NCI-H1694 treated with DMSO at 0.1 percent for 48 hours (cell line): ENCODE measurements around the gene LRRC8C.
"Not testable (repeated sequence)": the region's sequence is repeated elsewhere in the genome, so short reads cannot be mapped to it uniquely, and the experiment has no call there.

Source experiments
- DNase-seq: peaks from one replicate; lab custom pipeline; 2025; lab: John Stamatoyannopoulos, UW

The LRRC8C gene

DNA sequence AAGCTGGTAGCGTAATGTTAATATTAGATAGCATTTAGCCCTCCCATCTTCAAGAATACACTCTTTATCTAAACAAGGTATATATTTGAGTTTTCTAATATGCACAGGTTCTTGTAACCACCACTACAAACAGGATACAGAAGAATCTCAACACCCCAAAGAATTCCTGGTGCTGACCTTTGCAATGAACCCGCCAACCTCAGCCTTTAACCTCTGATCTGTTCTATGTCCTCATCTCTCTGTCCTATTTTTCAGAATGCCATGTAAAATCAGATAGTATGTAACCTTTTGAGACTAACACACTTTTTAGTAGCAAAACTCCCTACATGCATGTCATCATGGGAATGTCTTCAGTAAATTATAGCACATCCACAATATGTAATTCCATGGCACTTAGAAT lies 71.1 kb downstream of the LRRC8C start:
- DNase-seq: no peak

DNA sequence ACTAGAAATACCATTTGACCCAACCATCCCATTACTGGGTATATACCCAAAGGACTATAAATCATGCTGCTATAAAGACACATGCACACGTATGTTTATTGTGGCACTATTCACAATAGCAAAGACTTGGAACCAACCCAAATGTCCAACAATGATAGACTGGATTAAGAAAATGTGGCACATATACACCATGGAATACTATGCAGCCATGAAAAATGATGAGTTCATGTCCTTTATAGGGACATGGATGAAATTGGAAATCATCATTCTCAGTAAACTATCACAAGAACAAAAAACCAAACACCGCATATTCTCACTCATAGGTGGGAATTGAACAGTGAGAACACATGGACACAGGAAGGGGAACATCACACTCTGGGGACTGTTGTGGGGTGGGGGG lies 72.0 kb downstream of the LRRC8C start:
- not testable (repeated sequence) for DNase-seq

DNA sequence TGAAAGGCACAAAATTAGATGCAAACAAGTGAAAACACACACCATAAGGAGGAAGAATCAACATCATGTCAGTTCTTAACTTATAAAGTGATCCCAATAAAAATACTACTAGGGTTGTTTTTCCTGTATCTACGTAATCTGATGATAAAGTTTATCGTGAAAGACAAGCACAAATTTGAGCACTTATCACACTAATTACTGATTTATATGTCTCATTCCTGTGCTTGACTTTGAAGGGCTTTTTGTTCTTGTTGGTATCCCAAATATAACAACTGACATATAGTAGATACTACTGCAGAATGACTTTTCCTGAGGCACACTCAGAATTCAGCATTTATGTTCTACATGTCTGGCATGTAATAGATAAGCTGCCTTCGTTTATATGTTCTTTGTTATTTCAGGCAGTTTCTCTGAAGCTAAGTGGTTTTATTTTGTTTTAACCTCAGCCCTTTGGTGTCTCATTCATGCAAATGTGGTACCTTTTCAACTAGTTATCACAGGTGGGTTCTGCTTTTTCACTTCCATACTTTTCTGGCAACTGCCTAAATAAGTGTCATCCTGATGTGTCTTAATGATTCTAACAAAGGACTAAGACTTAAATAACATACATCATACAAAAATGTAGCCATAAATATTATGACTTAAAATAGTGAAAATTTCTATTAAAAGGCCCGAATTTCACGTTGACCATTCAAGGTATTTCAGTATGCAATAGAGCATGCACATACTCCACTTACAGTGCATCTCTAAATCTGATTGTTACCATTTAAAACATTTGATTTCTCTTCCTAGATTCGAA lies 73.2 kb downstream of the LRRC8C start:
- DNase-seq: no peak

DNA sequence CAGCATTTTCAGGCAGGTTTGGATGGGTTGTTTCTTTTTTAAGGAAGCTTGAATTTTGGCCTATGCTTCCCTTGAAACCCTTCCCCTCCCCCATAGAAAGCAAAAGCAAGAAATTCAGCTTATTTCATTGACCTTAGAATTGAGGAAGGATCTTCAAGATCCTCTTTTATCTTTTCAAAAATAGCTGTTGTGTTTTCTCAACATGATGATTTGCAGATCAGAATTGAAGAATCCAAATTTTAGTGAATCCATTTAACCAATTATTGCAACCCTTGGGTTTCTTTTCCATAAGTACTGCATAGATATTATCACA lies 73.7 kb downstream of the LRRC8C start:
- DNase-seq: no peak

DNA sequence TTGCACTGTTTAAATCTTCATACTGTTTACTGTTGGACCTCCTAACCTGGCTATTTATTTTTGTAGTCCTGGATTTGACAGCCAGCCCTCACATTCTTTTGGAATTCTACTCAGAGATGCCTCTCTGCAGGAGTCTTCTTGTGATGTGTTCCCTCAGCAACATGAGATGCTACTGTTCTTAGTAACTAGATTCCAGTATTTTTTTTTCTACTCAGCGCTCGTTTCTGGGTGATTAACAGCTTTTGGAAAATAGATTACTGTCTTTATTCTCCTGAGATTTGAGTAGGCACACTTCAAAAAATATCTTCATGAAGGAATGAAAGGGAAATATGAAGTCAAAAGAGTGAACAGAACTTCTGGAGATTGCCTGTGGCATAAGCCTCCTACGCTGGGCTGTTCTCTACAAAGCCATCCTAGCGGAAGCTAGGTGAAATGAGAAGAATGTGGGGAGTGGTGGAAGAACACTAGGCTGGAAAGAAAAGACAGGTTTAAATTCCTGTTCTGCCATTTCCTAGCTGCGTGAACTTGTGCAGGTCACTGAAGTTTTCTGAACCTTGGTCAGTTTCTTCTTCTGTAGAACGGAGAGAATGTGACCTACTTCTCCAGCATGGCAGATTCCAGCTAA lies 75.9 kb downstream of the LRRC8C start:
- DNase-seq: no peak

DNA sequence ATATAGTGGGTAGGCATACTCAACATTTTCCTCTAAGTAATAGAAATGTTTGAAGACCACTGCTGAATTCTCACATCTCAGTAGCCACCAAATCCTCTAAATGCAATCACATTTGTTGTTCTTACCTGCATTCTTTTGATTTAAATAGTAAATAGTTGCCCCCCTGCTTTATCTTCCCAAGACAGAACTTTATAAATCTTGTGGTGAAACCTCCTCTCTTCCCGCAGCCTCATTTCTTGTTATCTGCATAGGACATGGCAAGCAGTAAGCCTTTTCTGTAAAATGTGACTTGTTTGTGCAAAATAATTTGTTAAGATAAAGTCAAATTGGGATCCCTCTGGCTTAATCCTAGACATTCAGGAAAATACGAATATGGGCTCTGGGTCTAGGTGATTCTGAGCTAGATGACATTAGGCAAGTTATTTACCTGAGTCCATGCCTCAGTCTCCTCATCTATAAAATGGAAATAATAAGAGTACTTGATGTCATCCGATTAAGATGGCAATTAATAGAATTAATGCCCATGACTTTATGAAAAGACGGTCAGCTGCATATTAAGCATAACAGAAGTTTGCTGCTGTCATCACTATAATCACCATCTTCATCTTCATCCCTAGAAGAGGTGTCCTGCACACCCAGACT lies 77.7 kb downstream of the LRRC8C start:
- DNase-seq: no peak

DNA sequence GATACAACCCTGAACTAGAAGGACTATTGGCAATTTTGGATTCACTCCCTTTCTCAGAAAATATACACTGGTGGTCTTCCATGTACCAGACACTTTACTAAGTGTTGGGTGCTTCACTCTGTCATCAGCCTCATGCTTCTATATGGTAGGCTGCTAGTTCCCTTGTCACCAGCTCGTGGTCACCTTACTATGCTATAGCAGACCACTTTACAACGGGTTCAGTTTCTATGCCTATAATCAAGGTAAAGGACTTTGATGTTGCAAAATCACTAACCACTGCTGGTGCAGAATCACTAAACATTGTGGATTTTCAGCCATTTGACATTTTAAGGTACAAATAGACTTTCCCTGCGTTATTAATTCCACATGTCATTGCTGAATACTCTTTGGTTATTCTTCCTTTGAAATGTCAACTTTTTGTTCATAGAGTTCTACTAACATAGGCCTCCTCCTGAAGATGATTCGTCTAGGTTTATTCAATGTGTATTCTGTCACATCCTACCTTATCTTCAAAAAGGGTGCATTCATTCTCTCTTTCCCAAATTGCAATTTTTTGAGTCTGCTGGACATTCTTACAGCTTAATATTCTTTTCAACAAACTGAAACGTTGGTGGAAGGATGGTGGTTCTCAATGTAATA lies 78.3 kb downstream of the LRRC8C start:
- DNase-seq: no peak

DNA sequence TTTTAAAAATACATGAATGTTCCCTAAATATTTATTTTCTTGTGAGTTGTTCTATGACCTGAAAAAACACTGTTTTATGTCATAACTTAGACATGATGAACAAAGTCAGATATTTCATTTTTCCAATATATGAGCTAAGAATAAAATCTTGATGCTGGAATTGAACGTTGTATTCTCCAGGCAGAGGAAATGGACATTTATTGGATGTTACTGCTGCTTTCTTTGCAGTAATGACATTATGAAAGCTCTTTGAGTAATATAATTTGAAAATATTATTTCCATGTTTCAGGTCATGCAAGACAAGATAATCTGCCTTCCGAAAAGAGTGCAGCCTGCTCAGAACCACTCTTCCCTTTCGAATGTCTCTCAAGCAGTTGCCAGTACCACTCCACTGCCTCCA lies 79.5 kb downstream of the LRRC8C start:
- DNase-seq: no peak

DNA sequence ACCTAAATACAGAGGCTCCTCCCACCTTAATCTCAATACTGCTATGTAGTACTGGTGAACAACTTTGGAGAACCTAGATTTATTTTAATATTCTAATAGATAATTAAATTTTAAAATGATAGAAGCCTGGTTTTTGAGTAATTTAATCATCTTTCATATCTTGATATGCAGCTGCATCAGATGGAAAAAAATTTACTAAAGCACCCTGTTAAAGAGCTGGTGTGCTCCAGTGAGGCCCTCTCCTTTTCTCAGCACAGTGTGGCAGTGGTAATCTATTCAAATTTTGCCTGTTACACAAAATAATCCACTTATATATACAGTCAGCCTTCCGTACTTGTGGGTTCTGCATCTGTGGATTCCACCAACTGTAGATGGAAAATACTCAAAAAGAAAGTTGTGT lies 82.8 kb downstream of the LRRC8C start:
- no peak for DNase-seq

DNA sequence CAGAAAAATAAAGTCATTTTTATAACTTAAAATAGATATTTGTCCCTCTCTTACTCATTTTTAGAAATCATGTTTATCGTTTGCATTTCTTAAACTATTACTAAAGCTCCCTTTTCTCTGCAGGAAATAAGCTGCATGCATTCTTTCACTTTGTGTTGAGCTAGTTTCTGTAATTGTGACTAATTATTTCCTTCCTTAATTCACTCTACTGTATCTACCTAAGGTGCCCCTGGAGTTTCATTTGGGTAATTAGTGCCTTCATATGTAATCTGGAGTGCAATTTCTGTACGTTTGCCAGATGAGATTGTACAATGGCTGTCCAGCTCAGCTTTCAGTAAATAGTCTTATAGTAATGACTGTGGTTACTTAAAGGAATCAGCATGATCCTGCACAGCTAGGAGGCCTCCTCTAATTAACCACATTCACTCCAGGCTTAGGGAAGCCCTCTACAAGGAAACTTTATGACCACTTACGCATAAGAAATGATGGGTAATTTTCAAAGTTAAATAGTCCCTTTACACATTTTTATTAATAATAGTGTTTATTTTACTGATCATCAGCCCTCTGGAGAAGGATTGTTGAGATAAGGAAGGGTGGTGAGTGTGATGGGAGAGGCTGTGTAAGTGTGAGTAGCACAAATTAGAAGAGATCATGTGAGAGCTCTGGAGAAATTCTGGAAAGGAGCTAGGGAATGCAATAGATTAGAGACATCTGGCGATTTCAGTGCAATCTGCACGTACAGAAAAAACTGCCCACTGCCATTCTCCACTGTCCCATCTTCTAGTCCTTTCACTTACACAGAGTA lies 86.8 kb downstream of the LRRC8C start:
- peak; percentile 9 for DNase-seq

DNA sequence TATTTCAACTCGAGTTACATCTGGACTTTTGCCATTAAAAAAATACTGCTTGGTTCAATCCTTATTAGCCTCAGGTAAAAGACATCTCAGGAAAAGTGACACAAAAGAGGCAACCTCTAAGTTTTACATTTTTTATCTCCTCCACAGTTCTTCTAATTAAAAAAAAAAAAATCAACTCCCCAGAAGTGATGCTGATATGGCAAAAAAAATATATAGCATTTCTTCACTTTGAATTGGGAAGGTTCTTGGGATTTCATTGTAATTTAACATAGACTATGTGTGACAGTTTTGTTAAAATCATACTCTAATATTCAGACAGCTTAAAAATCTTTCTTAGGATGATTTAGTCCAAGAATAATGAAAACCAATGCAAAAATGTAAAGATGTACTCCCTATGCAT lies 87.9 kb downstream of the LRRC8C start:
- DNase-seq: no peak

DNA sequence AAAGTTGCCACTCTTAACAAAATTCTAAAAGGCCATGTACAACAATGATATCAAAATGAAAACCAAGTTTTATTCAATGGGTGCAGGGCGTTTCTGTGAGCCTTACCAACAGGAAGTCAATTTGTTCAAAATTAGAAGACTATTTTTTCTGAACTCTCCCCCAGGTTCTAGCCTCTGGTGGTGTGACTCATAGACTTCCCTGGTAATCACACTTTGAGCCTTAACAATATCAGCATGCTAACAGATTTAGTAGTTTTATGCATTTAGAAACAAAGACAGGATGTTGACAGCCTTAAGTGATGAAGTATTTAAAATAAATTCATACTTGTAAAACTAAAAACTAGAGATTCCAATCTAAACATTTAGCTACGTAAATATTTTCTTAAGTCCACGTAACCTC lies 88.4 kb downstream of the LRRC8C start:
- no peak for DNase-seq

DNA sequence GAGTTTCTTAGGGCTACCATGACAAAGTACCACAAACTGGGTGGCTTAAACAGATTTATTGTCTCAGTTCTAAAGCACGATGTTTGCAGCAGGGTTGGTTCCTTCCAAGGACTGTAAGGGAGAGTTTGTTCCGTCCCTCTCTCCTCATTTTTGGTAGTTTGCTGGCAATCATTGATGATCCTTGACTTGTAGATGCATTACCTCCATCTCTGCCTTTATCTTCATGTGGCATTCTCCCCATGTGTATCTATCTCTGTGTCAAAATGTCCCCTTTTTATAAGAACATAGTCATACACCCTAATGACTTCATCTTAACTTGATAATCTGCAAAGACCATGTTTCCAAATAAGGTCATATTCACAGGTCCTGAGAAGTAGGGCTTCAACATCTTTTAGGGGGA lies 90.2 kb downstream of the LRRC8C start:
- DNase-seq: no peak

DNA sequence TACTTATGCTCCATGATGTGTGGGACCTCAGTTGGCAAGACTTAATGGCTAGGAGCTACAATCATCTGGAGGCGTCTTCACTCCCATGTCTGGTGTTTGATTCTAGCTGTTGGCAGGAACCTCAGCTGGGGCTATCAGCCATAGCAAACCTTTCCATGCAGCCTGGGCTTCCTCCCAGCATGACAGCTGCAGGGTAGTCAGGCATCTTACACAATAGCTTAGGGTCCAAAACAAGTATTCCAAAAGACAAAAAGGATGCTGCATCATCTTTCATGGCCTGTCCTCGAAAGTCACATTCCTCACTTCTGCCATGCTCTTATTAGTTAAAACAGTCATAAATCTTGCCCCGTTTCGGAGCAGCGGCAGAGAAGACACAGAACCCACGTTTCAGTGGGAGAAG lies 90.9 kb downstream of the LRRC8C start:
- no peak for DNase-seq

DNA sequence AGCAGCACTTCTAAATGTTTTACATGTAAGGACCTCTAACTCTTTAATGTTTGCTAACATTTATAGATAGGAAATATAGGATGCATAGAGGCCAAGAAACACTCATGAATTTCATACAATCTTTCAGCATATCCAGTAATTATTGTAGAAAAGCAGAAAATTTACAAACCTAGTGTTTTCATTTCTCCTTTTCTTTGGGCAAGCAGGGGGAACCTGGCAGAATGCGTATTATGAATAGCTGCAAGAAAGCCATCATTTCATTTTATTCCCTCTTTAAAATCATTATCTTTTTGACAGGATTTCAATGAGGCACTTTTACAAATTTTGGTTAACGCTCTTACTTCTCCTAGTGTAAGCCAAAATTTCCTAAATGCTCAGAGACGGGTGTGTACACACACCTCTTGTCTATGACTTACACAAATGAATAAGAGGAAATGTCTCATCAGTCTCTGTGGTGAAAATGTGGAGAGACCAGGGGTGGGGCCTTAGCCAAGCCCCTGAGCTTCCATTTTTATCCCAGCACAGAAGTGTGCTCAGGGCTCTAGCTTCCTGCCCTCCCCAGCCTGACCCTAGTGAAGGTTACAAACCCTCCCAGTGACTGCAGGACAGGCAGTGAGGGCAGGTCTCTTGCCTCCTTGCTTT lies 91.6 kb downstream of the LRRC8C start:
- no peak for DNase-seq

DNA sequence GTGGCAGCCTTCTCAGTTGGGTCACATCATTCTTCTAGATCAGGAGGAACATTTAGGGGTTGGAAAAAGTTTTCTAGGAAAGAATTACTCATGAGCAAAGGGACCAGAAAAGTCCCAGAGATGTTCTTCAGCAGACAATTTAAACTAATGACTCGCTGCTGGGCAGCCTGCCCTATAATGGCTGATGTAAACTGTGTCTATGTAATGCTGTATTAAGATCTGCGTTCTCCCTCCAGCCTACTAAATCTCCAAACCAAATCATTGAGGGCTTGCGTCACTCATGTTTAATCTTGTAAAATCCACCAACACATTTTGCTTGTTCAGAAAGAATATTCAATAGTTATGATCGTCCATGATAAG lies 92.1 kb downstream of the LRRC8C start:
- no peak for DNase-seq

DNA sequence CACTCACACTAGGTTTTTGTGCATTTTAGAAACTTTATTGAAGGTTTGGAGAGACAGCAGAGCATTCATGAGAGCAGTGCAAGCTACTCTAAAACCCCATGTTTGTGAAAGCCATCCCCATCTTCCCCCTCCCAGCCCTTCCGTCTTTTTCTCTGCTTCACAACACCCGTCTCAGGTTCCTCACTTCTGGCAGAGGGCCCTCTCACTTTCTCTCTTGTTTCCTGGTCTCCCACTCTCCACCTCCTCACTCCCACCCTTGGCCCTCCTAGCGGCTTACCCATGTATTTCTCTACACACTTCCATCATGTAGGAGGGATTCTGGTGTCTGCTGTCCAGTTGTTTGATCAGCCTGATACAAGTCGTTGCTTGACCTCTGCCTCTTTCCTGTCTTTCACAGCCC lies 92.7 kb downstream of the LRRC8C start:
- DNase-seq: no peak

DNA sequence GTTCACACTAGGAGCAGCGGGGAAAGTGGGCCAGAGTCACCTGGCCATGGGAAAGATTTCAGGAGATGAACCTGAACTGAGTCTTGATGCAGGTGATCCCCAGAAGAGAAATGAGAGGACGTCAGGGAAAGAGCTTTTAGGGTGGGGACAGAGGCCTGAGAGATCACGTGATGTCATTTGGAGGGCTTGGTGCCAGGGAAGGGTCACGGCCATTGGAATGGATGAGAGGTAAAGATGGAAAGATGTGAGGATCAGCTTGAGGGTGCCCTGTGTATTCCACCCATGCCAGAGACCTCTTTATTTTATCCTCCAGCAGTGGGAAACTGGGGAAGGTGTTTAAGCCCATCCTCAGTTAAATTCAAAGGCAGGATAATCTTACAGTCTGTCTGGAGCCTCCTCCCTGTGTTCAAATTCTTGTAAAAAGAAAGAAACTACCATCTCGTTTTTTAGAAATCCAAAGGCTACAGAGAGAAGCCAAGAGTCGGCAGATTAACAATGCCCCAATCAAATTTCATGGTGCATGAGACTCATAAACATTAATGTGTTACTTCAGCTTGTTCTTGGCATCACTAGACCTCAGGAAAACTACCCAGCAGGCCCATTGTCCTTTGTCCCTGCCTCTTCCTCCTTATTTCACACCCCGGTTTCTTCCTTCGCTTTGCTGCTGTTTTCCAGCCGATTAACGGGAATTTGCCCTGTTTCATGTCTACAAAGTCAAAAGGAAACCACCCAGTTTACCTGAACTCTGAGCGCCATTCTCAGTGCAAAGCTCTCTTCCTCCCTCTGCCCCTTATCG lies 94.8 kb downstream of the LRRC8C start:
- no peak for DNase-seq

DNA sequence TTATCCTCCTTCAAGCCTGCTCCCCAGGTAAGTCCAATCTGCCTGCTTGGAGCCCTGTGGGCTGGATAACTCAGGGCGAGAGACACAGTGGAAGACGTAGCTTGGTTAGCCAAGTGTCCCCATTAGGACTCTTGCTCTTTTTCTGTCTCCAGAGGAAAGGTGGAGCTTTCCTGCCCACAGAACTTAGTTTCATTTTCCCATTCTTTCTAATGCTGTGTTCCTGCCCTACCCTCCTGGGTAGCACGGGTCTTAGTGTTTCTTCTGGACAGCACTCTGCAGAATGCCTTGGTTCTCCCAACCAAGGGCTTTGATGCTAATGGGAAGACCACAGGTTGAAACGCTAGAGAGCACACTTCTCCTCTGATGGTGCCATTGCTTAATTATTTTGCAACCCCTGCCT lies 95.5 kb downstream of the LRRC8C start:
- no peak for DNase-seq

DNA sequence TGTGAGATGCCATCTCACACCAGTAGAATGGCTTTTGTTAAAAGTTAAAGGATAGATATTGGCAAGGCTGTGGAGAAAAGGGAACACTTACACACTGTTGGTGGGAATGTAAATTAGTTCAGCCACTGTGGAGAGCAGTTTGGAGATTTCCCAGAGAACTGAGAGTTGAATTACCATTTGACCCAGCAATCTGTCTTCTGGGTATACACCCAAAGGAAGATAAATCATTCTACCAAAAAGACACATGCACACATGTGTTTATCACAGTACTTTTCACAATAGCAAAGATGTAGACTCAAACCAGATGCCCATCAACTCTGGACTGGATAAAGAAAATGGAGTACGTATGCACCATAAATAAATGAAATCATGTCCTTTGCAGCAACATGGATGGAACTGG lies 99.3 kb downstream of the LRRC8C start:
- no peak for DNase-seq

DNA sequence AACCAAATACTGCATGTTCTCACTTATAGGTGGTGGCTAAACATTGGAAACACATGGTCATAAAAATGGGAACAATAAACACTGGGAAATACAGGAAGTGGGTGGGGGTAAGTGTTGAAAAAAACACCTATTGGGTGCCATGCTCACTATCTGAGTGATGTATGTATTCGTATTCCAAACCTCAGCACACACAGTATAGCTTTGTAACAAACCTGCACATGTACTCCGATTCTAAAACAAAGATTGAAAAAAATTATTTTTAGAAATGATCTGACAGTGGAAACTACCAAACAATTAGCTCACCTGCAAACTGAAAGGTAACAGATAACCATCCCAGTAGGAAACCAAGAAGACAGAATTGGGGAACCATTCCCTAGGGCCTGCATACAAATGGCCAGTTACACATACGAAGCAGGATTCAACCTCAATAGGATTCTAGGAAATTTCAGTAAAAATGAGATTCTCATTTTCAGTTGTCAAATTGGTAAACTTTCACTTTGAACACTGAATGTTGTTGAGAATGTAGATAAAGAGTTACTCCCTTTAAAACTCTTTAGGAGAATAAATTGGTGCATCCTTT lies 99.8 kb downstream of the LRRC8C start:
- DNase-seq: no peak
